SK-N-SH treated with all-trans-retinoic acid at 6 μM for 48 hours (cell line): ENCODE measurements around the gene FH.

Experiments used
- ATAC-seq: fragments of 200-7000 bp; cut with Tn5 transposase; 3 replicates; pipeline ENCODE4 v1.9.1; 2020; ENCODE audit warnings: mild to moderate bottlenecking, moderate library complexity
- BACH2 ChIP-seq: fragments of 250-450 bp; sonication (Bioruptor Pico); IDR thresholded peaks from 2 replicates; pipeline ENCODE4 v1.9.0; 2021; ENCODE audit warnings: mild to moderate bottlenecking, borderline replicate concordance
- CSDC2 ChIP-seq: fragments of 250-450 bp; sonication (Bioruptor Pico); IDR thresholded peaks from 2 replicates; pipeline ENCODE4 v1.5.0; 2020; ENCODE audit warnings: mild to moderate bottlenecking, moderate library complexity
- ISL1 ChIP-seq: fragments of 250-450 bp; sonication (Bioruptor Pico); IDR thresholded peaks from 2 replicates; pipeline ENCODE4 v2.1.2; 2022; ENCODE audit warnings: mild to moderate bottlenecking, moderate library complexity
- OSR1 ChIP-seq: fragments of 250-450 bp; sonication (Bioruptor Pico); IDR thresholded peaks from 2 replicates; pipeline ENCODE4 v1.8.0; 2022; ENCODE audit warnings: moderate library complexity, mild to moderate bottlenecking, inconsistent platforms
- PPARA ChIP-seq: fragments of 250-450 bp; sonication (Bioruptor Pico); IDR thresholded peaks from 2 replicates; pipeline ENCODE4 v1.5.0; 2020; ENCODE audit warnings: mild to moderate bottlenecking, borderline replicate concordance
- RARB ChIP-seq: fragments of 250-450 bp; sonication (Bioruptor Pico); IDR thresholded peaks from 2 replicates; pipeline ENCODE4 v1.8.0; 2021; ENCODE audit warnings: mild to moderate bottlenecking, moderate library complexity
- SNAI2 ChIP-seq: fragments of 250-450 bp; sonication (Bioruptor Pico); IDR thresholded peaks from 2 replicates; pipeline ENCODE4 v1.5.0; 2020; ENCODE audit warnings: mild to moderate bottlenecking, moderate library complexity
- TOX ChIP-seq: fragments of 250-450 bp; sonication (Bioruptor Pico); IDR thresholded peaks from 2 replicates; pipeline ENCODE4 v1.8.0; 2021; ENCODE audit warnings: mild to moderate bottlenecking, moderate library complexity, borderline replicate concordance
- ZC3H10 ChIP-seq: fragments of 250-450 bp; sonication (Bioruptor Pico); IDR thresholded peaks from 2 replicates; pipeline ENCODE4 v1.5.1; 2021; ENCODE audit warnings: mild to moderate bottlenecking, moderate library complexity
- ZFP3 ChIP-seq: fragments of 250-450 bp; sonication (Bioruptor Pico); IDR thresholded peaks from 2 replicates; pipeline ENCODE4 v1.5.0; 2020; ENCODE audit warnings: mild to moderate bottlenecking, moderate library complexity
- ZNF565 ChIP-seq: fragments of 450-650 bp; formaldehyde crosslinking; conservative IDR thresholded peaks from 2 replicates; pipeline ENCODE4 v1.5.0; 2020; ENCODE audit warnings: low read depth, mild to moderate bottlenecking, moderate library complexity
- ZNF70 ChIP-seq: fragments of 450-650 bp; formaldehyde crosslinking; IDR thresholded peaks from 2 replicates; pipeline ENCODE4 v1.5.0; 2020; ENCODE audit warnings: mild to moderate bottlenecking, moderate library complexity
- ZNF8 ChIP-seq: fragments of 450-650 bp; formaldehyde crosslinking; IDR thresholded peaks from 2 replicates; pipeline ENCODE4 v1.5.0; 2020; ENCODE audit warnings: mild to moderate bottlenecking, moderate library complexity
- TF ChIP-seq, protein P1 (sequence below): fragments of 250-450 bp; sonication (Bioruptor Pico); IDR thresholded peaks from 2 replicates; pipeline ENCODE4 v1.8.0; 2020; ENCODE audit warnings: mild to moderate bottlenecking, moderate library complexity, borderline replicate concordance
- TF ChIP-seq, protein P2 (sequence below): fragments of 250-450 bp; sonication (Bioruptor Pico); IDR thresholded peaks from 2 replicates; pipeline ENCODE4 v1.5.0; 2020; ENCODE audit warnings: mild to moderate bottlenecking, moderate library complexity
- TF ChIP-seq, protein P3 (sequence below): fragments of 250-450 bp; sonication (Bioruptor Pico); IDR thresholded peaks from 2 replicates; pipeline ENCODE4 v1.8.0; 2021; ENCODE audit warnings: low read depth, mild to moderate bottlenecking, moderate library complexity, borderline replicate concordance
- TF ChIP-seq, protein P4 (sequence below): fragments of 250-450 bp; sonication (Bioruptor Pico); IDR thresholded peaks from 2 replicates; pipeline ENCODE4 v1.5.1; 2020; ENCODE audit warnings: low read depth, mild to moderate bottlenecking, moderate library complexity
- TF ChIP-seq, protein P5 (sequence below): fragments of 250-450 bp; sonication (Bioruptor Pico); IDR thresholded peaks from 2 replicates; pipeline ENCODE4 v1.5.1; 2021; ENCODE audit warnings: mild to moderate bottlenecking, moderate library complexity

Gene FH

DNA sequence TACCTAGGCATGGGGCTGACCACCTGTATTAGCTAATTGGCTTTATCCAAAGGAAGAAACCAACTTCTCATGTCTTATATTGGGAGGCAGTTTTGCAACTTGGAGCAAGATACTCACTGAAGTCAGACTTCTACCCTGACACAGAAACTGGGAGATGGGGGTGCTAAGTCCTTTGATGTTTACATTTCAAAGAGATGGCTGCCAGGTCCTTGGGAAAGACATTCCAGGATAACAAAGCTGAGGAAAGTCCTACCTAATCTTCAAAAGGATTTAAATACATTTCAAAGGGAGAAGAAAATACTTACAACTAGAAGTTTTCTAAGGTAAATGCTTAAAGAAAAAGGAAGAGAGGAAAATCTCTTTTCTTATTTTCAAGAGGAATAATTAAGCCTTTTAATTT lies 62.1 kb downstream of the FH start:
- TF ChIP-seq, protein P1, sequence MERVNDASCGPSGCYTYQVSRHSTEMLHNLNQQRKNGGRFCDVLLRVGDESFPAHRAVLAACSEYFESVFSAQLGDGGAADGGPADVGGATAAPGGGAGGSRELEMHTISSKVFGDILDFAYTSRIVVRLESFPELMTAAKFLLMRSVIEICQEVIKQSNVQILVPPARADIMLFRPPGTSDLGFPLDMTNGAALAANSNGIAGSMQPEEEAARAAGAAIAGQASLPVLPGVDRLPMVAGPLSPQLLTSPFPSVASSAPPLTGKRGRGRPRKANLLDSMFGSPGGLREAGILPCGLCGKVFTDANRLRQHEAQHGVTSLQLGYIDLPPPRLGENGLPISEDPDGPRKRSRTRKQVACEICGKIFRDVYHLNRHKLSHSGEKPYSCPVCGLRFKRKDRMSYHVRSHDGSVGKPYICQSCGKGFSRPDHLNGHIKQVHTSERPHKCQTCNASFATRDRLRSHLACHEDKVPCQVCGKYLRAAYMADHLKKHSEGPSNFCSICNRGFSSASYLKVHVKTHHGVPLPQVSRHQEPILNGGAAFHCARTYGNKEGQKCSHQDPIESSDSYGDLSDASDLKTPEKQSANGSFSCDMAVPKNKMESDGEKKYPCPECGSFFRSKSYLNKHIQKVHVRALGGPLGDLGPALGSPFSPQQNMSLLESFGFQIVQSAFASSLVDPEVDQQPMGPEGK (CRISPR knock-in tag), result no peak
- TF ChIP-seq BACH2 (CRISPR knock-in tag), result no peak
- TF ChIP-seq, protein P2, sequence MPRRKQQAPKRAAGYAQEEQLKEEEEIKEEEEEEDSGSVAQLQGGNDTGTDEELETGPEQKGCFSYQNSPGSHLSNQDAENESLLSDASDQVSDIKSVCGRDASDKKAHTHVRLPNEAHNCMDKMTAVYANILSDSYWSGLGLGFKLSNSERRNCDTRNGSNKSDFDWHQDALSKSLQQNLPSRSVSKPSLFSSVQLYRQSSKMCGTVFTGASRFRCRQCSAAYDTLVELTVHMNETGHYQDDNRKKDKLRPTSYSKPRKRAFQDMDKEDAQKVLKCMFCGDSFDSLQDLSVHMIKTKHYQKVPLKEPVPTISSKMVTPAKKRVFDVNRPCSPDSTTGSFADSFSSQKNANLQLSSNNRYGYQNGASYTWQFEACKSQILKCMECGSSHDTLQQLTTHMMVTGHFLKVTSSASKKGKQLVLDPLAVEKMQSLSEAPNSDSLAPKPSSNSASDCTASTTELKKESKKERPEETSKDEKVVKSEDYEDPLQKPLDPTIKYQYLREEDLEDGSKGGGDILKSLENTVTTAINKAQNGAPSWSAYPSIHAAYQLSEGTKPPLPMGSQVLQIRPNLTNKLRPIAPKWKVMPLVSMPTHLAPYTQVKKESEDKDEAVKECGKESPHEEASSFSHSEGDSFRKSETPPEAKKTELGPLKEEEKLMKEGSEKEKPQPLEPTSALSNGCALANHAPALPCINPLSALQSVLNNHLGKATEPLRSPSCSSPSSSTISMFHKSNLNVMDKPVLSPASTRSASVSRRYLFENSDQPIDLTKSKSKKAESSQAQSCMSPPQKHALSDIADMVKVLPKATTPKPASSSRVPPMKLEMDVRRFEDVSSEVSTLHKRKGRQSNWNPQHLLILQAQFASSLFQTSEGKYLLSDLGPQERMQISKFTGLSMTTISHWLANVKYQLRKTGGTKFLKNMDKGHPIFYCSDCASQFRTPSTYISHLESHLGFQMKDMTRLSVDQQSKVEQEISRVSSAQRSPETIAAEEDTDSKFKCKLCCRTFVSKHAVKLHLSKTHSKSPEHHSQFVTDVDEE (CRISPR knock-in tag), result no peak
- TF ChIP-seq ZNF565 (CRISPR knock-in tag), result no peak
- TF ChIP-seq ZFP3 (CRISPR knock-in tag), result no peak
- TF ChIP-seq ZNF70, result no peak
- no peak for TF ChIP-seq RARB (CRISPR knock-in tag)
- TF ChIP-seq ZNF8 (CRISPR knock-in tag), result no peak
- TF ChIP-seq SNAI2 (CRISPR knock-in tag), result no peak
- no peak for TF ChIP-seq ZC3H10 (CRISPR knock-in tag)
- TF ChIP-seq TOX, result no peak
- no peak for ATAC-seq

DNA sequence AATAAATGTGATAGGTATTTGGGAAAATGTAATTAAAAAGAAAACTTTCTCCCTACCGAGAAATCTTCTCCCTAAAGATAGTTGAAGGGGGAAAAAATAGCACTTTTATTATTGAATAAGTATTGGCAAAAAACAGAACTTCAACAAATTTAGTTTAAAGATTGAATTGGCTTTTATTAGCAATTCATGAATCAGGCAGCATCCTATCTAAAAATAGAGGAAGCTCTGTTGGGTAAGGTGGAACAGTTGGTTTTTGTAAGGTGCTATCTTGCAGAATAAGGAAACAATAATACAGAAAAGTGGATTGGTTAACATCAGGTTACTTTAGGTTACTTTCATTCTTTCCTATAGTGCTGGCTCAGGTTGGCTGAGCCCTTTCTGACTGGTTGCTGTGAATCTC lies 62.8 kb downstream of the FH start:
- ATAC-seq, result no peak

DNA sequence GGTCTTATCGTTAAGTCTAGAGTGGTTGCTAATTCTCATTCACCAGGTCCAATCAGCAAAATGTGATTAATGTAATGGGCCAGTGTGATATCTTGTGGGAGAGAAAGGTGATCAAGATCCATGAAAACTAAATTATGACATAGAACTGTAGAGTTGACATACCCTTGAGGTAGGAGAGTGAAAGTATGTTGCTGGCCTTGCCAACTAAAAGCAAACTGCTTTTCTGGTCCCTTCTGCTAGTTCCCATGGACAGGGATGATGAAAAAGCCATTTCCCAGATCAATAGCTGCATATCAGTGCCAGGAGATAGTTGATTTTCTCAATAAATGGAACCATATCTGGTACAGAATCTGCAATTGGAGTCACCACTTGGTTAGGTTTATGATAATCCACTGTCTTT lies 65.8 kb downstream of the FH start:
- TF ChIP-seq, protein P3, sequence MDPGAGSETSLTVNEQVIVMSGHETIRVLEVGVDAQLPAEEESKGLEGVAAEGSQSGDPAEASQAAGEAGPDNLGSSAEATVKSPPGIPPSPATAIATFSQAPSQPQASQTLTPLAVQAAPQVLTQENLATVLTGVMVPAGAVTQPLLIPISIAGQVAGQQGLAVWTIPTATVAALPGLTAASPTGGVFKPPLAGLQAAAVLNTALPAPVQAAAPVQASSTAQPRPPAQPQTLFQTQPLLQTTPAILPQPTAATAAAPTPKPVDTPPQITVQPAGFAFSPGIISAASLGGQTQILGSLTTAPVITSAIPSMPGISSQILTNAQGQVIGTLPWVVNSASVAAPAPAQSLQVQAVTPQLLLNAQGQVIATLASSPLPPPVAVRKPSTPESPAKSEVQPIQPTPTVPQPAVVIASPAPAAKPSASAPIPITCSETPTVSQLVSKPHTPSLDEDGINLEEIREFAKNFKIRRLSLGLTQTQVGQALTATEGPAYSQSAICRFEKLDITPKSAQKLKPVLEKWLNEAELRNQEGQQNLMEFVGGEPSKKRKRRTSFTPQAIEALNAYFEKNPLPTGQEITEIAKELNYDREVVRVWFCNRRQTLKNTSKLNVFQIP (CRISPR knock-in tag), result no peak
- TF ChIP-seq, all 23 proteins: peak for 0
- no peak for ATAC-seq

More for the DNA sequence above, 62.8 kb downstream of the FH start:
- TF ChIP-seq, protein P4, sequence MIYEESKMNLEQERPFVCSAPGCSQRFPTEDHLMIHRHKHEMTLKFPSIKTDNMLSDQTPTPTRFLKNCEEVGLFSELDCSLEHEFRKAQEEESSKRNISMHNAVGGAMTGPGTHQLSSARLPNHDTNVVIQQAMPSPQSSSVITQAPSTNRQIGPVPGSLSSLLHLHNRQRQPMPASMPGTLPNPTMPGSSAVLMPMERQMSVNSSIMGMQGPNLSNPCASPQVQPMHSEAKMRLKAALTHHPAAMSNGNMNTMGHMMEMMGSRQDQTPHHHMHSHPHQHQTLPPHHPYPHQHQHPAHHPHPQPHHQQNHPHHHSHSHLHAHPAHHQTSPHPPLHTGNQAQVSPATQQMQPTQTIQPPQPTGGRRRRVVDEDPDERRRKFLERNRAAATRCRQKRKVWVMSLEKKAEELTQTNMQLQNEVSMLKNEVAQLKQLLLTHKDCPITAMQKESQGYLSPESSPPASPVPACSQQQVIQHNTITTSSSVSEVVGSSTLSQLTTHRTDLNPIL (CRISPR knock-in tag), result no peak
- TF ChIP-seq, protein P1 (CRISPR knock-in tag), result no peak
- TF ChIP-seq BACH2 (CRISPR knock-in tag) (no peak), OSR1 (CRISPR knock-in tag) (no peak), RARB (CRISPR knock-in tag) (no peak), CSDC2 (CRISPR knock-in tag) (no peak)

DNA sequence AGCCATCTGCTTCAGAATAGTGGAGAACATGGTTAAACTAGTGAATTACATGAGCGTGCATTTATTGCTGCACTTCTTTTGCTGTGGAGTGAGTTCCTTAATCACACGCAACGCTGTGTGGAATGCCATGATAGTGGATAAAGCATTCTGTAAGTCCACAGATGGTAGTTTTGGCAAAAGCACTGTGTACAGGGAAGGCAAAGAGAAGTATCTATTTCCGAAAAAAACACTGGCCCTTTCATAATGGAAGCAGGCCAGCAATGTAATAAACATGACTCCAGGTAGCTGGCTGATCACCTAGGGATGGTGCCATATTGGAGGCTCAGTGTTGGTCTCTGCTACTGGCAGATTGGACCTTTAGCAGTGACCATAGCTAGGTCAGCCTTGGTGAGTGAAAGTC lies 67.6 kb downstream of the FH start:
- ATAC-seq, result no peak
- TF ChIP-seq, protein P5, sequence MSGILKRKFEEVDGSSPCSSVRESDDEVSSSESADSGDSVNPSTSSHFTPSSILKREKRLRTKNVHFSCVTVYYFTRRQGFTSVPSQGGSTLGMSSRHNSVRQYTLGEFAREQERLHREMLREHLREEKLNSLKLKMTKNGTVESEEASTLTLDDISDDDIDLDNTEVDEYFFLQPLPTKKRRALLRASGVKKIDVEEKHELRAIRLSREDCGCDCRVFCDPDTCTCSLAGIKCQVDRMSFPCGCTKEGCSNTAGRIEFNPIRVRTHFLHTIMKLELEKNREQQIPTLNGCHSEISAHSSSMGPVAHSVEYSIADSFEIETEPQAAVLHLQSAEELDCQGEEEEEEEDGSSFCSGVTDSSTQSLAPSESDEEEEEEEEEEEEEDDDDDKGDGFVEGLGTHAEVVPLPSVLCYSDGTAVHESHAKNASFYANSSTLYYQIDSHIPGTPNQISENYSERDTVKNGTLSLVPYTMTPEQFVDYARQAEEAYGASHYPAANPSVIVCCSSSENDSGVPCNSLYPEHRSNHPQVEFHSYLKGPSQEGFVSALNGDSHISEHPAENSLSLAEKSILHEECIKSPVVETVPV (CRISPR knock-in tag), result no peak
- TF ChIP-seq, protein P1 (CRISPR knock-in tag), result no peak
- TF ChIP-seq SNAI2 (CRISPR knock-in tag) (no peak), ISL1 (CRISPR knock-in tag) (no peak), PPARA (CRISPR knock-in tag) (no peak)
- TF ChIP-seq, protein P3 (CRISPR knock-in tag), result no peak
